Heart left ventricle (tissue), 16 donors: Measurements from ENCODE around the gene FBXL19. TPM values are rescaled to one million over a fixed set of nuclear protein-coding genes. Genes with fewer than 3 reads are reported as not detected.
"Not testable (repeated sequence)": the region's sequence is repeated elsewhere in the genome, so short reads cannot be mapped to it uniquely, and the experiment has no call there.

ENCODE experiments used
- ATAC-seq, 4 donors: fragments of 200-7000 bp; cut with Tn5 transposase; one replicate each; pipeline ENCODE4 v1.9.1; 2020 to 2022; ENCODE audit warnings: moderate library complexity in 4 of 4, mild to moderate bottlenecking in 3 of 4, moderate number of reproducible peaks in 1 of 4
- DNase-seq, 5 donors: peaks; one replicate each; pipeline ENCODE4 v3.0.0-alpha.2; 2020
- H3K27ac ChIP-seq, 12 donors: fragments of 200-600 bp; sonication (generic) in 4 of 12; one replicate each; pipeline versions ENCODE4 v1.5.0 to v1.8.0; 2016 to 2022; ENCODE audit warnings: mild to moderate bottlenecking in 2 of 12
- H3K27me3 ChIP-seq, 9 donors: fragments of 200-600 bp; sonication (generic) in 2 of 9; one replicate each; pipeline versions ENCODE4 v1.5.1 to v1.8.0; 2016 to 2022; ENCODE audit warnings: mild to moderate bottlenecking in 3 of 9
- H3K36me3 ChIP-seq, 9 donors: fragments of 200-600 bp; sonication (generic) in 2 of 9; one replicate each; pipeline versions ENCODE4 v1.5.0 to v1.8.0; 2018 to 2022; ENCODE audit warnings: mild to moderate bottlenecking in 2 of 9
- H3K4me1 ChIP-seq, 12 donors: fragments of 200-600 bp; sonication (generic) in 4 of 12; one replicate each; pipeline versions ENCODE4 v1.5.0 to v1.8.0; 2016 to 2022; ENCODE audit warnings: mild to moderate bottlenecking in 3 of 12
- H3K4me3 ChIP-seq, 12 donors: fragments of 200-600 bp; sonication (generic) in 4 of 12; one replicate each; pipeline versions ENCODE4 v1.5.0 to v1.8.0; 2017 to 2022; ENCODE audit warnings: mild to moderate bottlenecking in 9 of 12, moderate library complexity in 4 of 12
- H3K9me3 ChIP-seq, 12 donors: fragments of 200-600 bp; sonication (generic) in 4 of 12; one replicate each; pipeline versions ENCODE4 v1.5.0 to v1.8.0; 2016 to 2022; ENCODE audit warnings: mild to moderate bottlenecking in 1 of 12
- POLR2A ChIP-seq, 2 donors: fragments of 450-650 bp; IDR thresholded peaks; one replicate each; pipeline ENCODE4 v1.6.1; 2017; ENCODE audit warnings: antibody characterized with exemption in 2 of 2, mild to moderate bottlenecking in 2 of 2, moderate library complexity in 2 of 2
- WGBS, 4 donors: extraction: QIAGEN DNeasy Blood & Tissue Kit in 2 of 4; methylation state at CpG; one replicate each; pipeline versions ENCODE4 v1.1.5 to v1.1.7; 2013 to 2018; 5-methylcytosine and 5-hydroxymethylcytosine counted together
- intact Hi-C, 10 donors: fragments of 100-400 bp; cut with DNase I; formaldehyde crosslinking; loops; one replicate each; pipeline versions ENCODE4 v1.11.1 to v1.14.2; 2022
- polyA plus RNA-seq, 2 donors: library from polyadenylated mRNA; stranded (reverse); fragments of 200-250 nt; gene quantifications; one replicate each; pipeline ENCODE4 v1.2.3, GENCODE V29; 2013
- total RNA-seq, 9 donors: library from RNA; depleted of rRNA in 2 of 9; stranded (reverse); fragments of >200 nt in 2 of 9; fragmentation: NEBNext Ultra II Directional in 3 of 9; extraction: Animal tissue kit (Norgen Biotek cat#: 25700) in 3 of 9; gene quantifications; one replicate each; pipeline versions ENCODE4 v1.1.0 to v1.2.4, GENCODE V29; 2016 to 2023
- TF ChIP-seq, protein P1 (sequence below), 12 donors: fragments of 200-600 bp; sonication (generic) in 4 of 12; IDR thresholded peaks; one replicate each; pipeline versions ENCODE4 v1.5.0 to v1.8.0; 2018 to 2022; ENCODE audit warnings: antibody characterized with exemption in 12 of 12, mild to moderate bottlenecking in 5 of 12
- donor health status: ischemic (EF 13 %, LVEDD 7.1; RV severe dilation, severe dysfunction).
- donor health status: healthy with polysubstance abuse.
- donor health status: DM: no; HTN: yes; CAD: no.
- donor health status: DM: no; HTN: no; CAD: no.
- donor health status: ischemic (EF 25% LVEDD 6.9; RV normal size, moderate dysfunction).
- donor health status: ischemic (EF 25% LVEDD 5.7; RV mildly dilated, moderate dysfunction).
- donor health status: healthy.
- donor health status: DM: yes; HTN: yes; CAD: no.
- donor health status: ischemic (EF 35%, LVEDD 5.7; RV mildly dilated, moderate dysfunction).
- donor health status: nonischemic (EF 11% LVEDD 7.7; RV severe dilation, severe dysfunction).
- donor health status: DM: yes; HTN: yes; CAD: no.
- donor health status: PGD.
- donor health status: ischemic (EF 29% LVEDD 5.4; RV normal size, mild dysfunction).
- donor health status: nonischemic (EF 23%, LVEDD 6.1; RV moderate dilation, normal function).

FBXL19 gene
- total and polyA plus RNA-seq, 11 donors = 4.5 to 15.5 (median 7.9) TPM

DNA sequence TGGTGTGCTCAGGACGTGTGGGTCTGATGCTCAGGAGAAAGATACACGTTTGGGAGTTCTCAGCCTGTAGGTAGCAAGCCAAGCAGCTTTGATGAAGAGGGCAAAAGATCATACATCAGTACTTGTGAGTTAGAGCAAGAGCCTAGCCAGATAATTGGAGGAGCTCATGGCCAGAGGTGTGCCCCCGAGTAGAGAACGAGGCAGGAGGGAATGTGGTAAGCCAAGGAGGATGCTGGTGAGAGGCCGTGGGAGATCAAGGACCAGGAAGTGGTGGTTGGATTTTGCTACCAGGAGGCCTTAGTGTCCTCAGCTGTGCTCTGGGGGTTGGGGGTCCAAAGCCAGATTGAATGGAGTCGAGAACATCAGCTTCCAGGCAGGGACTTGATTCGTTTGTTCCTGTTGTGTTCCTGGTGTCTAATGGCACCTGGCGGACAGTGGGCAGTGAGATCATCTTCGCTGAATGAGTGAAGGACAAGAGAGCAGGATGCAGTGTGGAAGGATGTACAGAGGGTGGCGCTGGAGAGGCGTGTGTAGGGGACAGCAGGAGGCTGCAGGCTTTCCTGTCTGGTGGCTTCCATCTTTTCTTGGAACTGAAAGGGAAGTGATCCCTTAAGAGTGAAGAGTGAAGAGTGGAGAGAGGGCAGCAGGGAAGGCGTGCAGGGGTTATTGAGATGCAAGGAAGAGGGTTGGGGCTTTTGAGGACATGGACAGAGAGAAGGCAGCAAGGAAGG is 11.6 kb downstream of the FBXL19 start:
- Histone ChIP-seq H3K27me3 (no peaks in the 10 kb centered on the region), H3K9me3 (no peaks in the 10 kb centered on the region), H3K27ac (no peak overlapping the region), H3K4me1 (peaks cover 0 to 17% (median 7%) of the 10 kb centered on the region in 12 donors), H3K4me3 (no peak overlapping the region), H3K36me3 (peaks cover 0 to 51% (median 28%) of the 10 kb centered on the region in 9 donors)
- intact Hi-C loops = no loop called here
- TF ChIP-seq, protein P1, sequence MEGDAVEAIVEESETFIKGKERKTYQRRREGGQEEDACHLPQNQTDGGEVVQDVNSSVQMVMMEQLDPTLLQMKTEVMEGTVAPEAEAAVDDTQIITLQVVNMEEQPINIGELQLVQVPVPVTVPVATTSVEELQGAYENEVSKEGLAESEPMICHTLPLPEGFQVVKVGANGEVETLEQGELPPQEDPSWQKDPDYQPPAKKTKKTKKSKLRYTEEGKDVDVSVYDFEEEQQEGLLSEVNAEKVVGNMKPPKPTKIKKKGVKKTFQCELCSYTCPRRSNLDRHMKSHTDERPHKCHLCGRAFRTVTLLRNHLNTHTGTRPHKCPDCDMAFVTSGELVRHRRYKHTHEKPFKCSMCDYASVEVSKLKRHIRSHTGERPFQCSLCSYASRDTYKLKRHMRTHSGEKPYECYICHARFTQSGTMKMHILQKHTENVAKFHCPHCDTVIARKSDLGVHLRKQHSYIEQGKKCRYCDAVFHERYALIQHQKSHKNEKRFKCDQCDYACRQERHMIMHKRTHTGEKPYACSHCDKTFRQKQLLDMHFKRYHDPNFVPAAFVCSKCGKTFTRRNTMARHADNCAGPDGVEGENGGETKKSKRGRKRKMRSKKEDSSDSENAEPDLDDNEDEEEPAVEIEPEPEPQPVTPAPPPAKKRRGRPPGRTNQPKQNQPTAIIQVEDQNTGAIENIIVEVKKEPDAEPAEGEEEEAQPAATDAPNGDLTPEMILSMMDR (IDR thresholded peaks at IDR 0.05) = peak in 11 of 12 donors; percentile 13 to 57 (median 45)
- no peak for TF ChIP-seq POLR2A (IDR thresholded peaks at IDR 0.05)
- ATAC-seq = peak in 3 of 4 donors; percentile 8 to 17 (median 13)
- 67 to 73% (median 70%) methylated on average over 12 of the region's 12 CpGs for WGBS, 4 donors
- no peak for DNase-seq

- Histone ChIP-seq H3K36me3 (peaks cover 0 to 42% (median 11%) of the 10 kb centered on the region in 9 donors), H3K9me3 (no peaks in the 10 kb centered on the region), H3K27me3 (no peaks in the 10 kb centered on the region), H3K27ac (peak overlapping the region in 2 of 12 donors; percentile 37 to 47), H3K4me3 (no peak overlapping the region), H3K4me1 (peaks cover 0 to 24% (median 7%) of the 10 kb centered on the region in 12 donors)
- TF ChIP-seq, protein P1 (IDR thresholded peaks at IDR 0.05) = no peak
- no peak for TF ChIP-seq POLR2A (IDR thresholded peaks at IDR 0.05)
- intact Hi-C loops = no loop called here
- DNase-seq (no peak), ATAC-seq (no peak)
- WGBS, 4 donors = 50 to 73% (median 59%) methylated on average over 5 of the region's 5 CpGs
These were observed 14.3 kb downstream of the FBXL19 start for GRCh38 chr16:30937692-30938091.

- 93 to 97% (median 95%) methylated on average over 8 of the region's 8 CpGs for WGBS, 4 donors
These were observed 16.2 kb downstream of the FBXL19 start for GRCh38 chr16:30939571-30939970.

DNA sequence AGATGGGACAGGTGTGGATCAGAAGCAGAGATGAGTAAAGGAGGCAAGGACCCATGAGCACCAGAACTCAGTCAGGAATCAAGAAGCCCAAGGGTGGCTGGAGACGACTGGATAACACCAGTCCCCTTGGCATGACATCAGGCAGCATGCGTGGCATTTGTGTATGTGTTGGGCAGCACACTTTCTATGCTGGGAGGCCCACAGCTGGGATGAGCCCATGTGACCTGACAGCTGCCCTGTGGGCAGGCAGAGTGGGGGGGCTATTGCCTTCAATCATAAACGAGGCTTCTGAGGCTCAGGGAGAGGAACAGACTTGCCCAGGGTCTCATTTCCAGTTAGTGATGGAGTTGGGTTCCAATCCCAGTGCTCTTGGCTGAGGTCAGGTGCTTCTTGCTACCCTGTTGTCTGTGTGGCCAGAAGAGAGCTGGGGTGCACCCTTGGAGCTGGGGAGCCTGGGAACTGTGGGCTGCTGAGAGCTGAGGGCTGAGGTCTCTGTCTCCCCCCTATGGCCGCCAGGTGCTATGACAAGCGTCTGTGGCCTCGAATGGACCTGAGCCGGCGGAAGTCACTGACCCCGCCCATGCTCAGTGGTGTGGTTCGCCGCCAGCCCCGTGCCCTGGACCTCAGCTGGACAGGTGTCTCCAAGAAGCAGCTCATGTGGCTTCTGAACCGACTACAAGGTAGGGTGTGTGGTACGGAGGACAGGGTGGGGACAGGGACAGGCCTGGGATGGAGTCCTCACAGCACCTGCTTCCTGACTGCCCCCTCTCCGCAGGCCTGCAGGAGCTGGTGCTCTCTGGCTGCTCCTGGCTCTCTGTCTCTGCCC is 18.4 kb downstream of the FBXL19 start:
- TF ChIP-seq POLR2A (IDR thresholded peaks at IDR 0.05) = no peak
- TF ChIP-seq, protein P1 (IDR thresholded peaks at IDR 0.05) = peak; percentile 76 to 94 (median 86)
- H3K4me1 ChIP-seq = peaks cover 0 to 24% (median 7%) of the 10 kb centered on the region in 12 donors
- H3K27ac ChIP-seq = peak overlapping the region in 1 of 12 donors; percentile 5
- no peaks in the 10 kb centered on the region for H3K9me3 ChIP-seq
- WGBS, 4 donors = 17 to 64% (median 22%) methylated on average over 3 to 15 of the region's 15 CpGs
- DNase-seq = peak; percentile 73 to 88 (median 82)
- H3K27me3 ChIP-seq = no peaks in the 10 kb centered on the region
- H3K4me3 ChIP-seq = no peak overlapping the region
- ATAC-seq = peak; percentile 78 to 93 (median 89)
- intact Hi-C loops = no loop called here
- H3K36me3 ChIP-seq = peaks cover 0 to 44% (median 23%) of the 10 kb centered on the region in 9 donors

More at GRCh38 chr16:30939571-30939970, 16.2 kb downstream of the FBXL19 start:
- H3K27ac ChIP-seq, H3K9me3 ChIP-seq, ATAC-seq, H3K27me3 ChIP-seq, intact Hi-C loops, H3K4me3 ChIP-seq, DNase-seq: not testable (repeated sequence)
- Histone ChIP-seq H3K4me1 (peaks cover 0 to 24% (median 7%) of the 10 kb centered on the region in 12 donors), H3K36me3 (peaks cover 0 to 47% (median 20%) of the 10 kb centered on the region in 9 donors)
